GM23338 (cell line): ENCODE results near the gene LRRC42. TPM values are rescaled to one million over a fixed set of nuclear protein-coding genes. Genes with fewer than 3 reads are reported as not detected.
A peak's percentile ranks its signal among the peaks of the same experiment; 100 is the strongest.

Source experiments
- ATAC-seq: fragments of 200-7000 bp; cut with Tn5 transposase; 3 replicates; pipeline ENCODE4 v1.9.1; 2020
- DNase-seq: peaks from one replicate; pipeline ENCODE4 v3.0.0-alpha.2; 2015; ENCODE audit warnings: low spot score
- H2AFZ ChIP-seq: fragments of 200-600 bp; sonication (generic); 2 replicates; pipeline ENCODE4 v1.8.0; 2016; ENCODE audit warnings: antibody characterized with exemption, mild to moderate bottlenecking, moderate library complexity
- H3F3A ChIP-seq: fragments of 200-600 bp; sonication (generic); replicated peaks from 2 replicates; pipeline ENCODE4 v1.8.0; 2017; ENCODE audit warnings: antibody characterized with exemption, mixed run types, low read depth
- H3K27ac ChIP-seq: fragments of 200-600 bp; sonication (generic); 2 replicates; pipeline ENCODE4 v1.6.1; 2016; ENCODE audit warnings: low read depth
- H3K27me3 ChIP-seq: fragments of 200-600 bp; sonication (generic); 2 replicates; pipeline ENCODE4 v1.8.0; 2016; ENCODE audit warnings: mild to moderate bottlenecking, mixed run types, moderate library complexity; ENCODE audit not compliant: insufficient read depth
- H3K36me3 ChIP-seq: fragments of 200-600 bp; sonication (generic); 2 replicates; pipeline ENCODE4 v1.8.0; 2016; ENCODE audit warnings: mild to moderate bottlenecking; ENCODE audit not compliant: insufficient read depth
- H3K4me1 ChIP-seq: fragments of 200-600 bp; sonication (generic); 2 replicates; pipeline ENCODE4 v1.8.0; 2016; ENCODE audit warnings: mild to moderate bottlenecking, moderate library complexity; ENCODE audit not compliant: insufficient read depth
- H3K4me2 ChIP-seq: fragments of 200-600 bp; sonication (generic); 2 replicates; pipeline ENCODE4 v1.7.1; 2017; ENCODE audit warnings: mixed run types
- H3K4me3 ChIP-seq: fragments of 200-600 bp; sonication (generic); 2 replicates; pipeline ENCODE4 v1.6.1; 2016; ENCODE audit warnings: mixed run types
- H3K79me2 ChIP-seq: fragments of 200-600 bp; sonication (generic); replicated peaks from 2 replicates; pipeline ENCODE4 v1.8.0; 2017; ENCODE audit warnings: mild to moderate bottlenecking; ENCODE audit not compliant: insufficient read depth
- H3K9me2 ChIP-seq: fragments of 200-600 bp; sonication (generic); 2 replicates; pipeline ENCODE4 v1.8.0; 2017; ENCODE audit not compliant: insufficient read depth
- H4K20me1 ChIP-seq: fragments of 200-600 bp; sonication (generic); replicated peaks from 2 replicates; pipeline ENCODE4 v1.8.0; 2017; ENCODE audit warnings: mild to moderate bottlenecking; ENCODE audit not compliant: insufficient read depth
- H3K27ac Mint-ChIP-seq: 2 replicates; pipeline ENCODE4 v1.8.0; 2020; ENCODE audit warnings: inconsistent platforms, mild to moderate bottlenecking, moderate library complexity, mixed read lengths
- H3K27me3 Mint-ChIP-seq: 3 replicates; pipeline ENCODE4 v1.8.0; 2022; ENCODE audit warnings: low read depth, mild to moderate bottlenecking, moderate library complexity, mixed read lengths, inconsistent platforms; ENCODE audit not compliant: insufficient read depth, poor library complexity
- H3K36me3 Mint-ChIP-seq: 3 replicates; pipeline ENCODE4 v1.8.0; 2021; ENCODE audit warnings: low read depth, mild to moderate bottlenecking, inconsistent platforms, moderate library complexity, mixed read lengths
- H3K4me1 Mint-ChIP-seq: 3 replicates; pipeline ENCODE4 v1.8.0; 2020; ENCODE audit warnings: mild to moderate bottlenecking, inconsistent platforms, mixed read lengths
- H3K4me3 Mint-ChIP-seq: 3 replicates; pipeline ENCODE4 v1.8.0; 2021; ENCODE audit warnings: moderate library complexity, mild to moderate bottlenecking, inconsistent platforms, mixed read lengths
- H3K9me3 Mint-ChIP-seq: 3 replicates; pipeline ENCODE4 v1.8.0; 2020; ENCODE audit warnings: moderate library complexity, mild to moderate bottlenecking, inconsistent platforms, mixed read lengths
- CTCF ChIP-seq, 2 experiments: fragments of 200-600 bp in 1 of 2; sonication (generic) in 1 of 2; conservative IDR thresholded peaks; 2 replicates each; pipeline versions ENCODE4 v1.5.1 to v1.6.1; 2016 to 2017; ENCODE audit warnings: antibody characterized with exemption in 2 of 2, low read depth in 2 of 2, mild to moderate bottlenecking in 2 of 2, moderate library complexity in 1 of 2
- ETS1 ChIP-seq: IDR thresholded peaks from 2 replicates; pipeline ENCODE4 v1.6.1; 2016; ENCODE audit warnings: antibody characterized with exemption
- EZH2 ChIP-seq: fragments of 200-600 bp; sonication (generic); IDR thresholded peaks from one replicate; pipeline ENCODE4 v1.8.0; 2017; ENCODE audit warnings: antibody characterized with exemption, mild to moderate bottlenecking, low read depth; ENCODE audit not compliant: unreplicated experiment
- EZH2phosphoT487 ChIP-seq: fragments of 200-600 bp; sonication (generic); IDR thresholded peaks from one replicate; pipeline ENCODE4 v1.8.1; 2018; ENCODE audit warnings: antibody characterized with exemption; ENCODE audit not compliant: unreplicated experiment
- JUNB ChIP-seq: IDR thresholded peaks from one replicate; pipeline ENCODE4 v1.6.1; 2016; ENCODE audit warnings: antibody characterized with exemption; ENCODE audit not compliant: unreplicated experiment
- NANOG ChIP-seq: IDR thresholded peaks from 2 replicates; pipeline ENCODE4 v1.6.1; 2016; ENCODE audit warnings: antibody characterized with exemption, borderline replicate concordance
- POLR2AphosphoS5 ChIP-seq: IDR thresholded peaks from 2 replicates; pipeline ENCODE4 v1.6.1; 2016; ENCODE audit warnings: antibody characterized with exemption, low read depth
- REST ChIP-seq: IDR thresholded peaks from one replicate; pipeline ENCODE4 v1.6.1; 2018; ENCODE audit warnings: antibody characterized with exemption; ENCODE audit not compliant: unreplicated experiment
- STAT1 ChIP-seq: IDR thresholded peaks from one replicate; pipeline ENCODE4 v1.6.1; 2016; ENCODE audit warnings: antibody characterized with exemption; ENCODE audit not compliant: unreplicated experiment
- polyA plus RNA-seq: library from polyadenylated mRNA; unstranded; fragments of >200 nt; fragmentation: Nextera tagmentation; extraction: Ambion mirVana; gene quantifications from 2 replicates; pipeline ENCODE4 v1.2.1, GENCODE V29; 2016
- total RNA-seq: library from RNA; depleted of rRNA; stranded (reverse); fragments of >200 nt; shearing (Covaris generic); gene quantifications from 2 replicates; pipeline ENCODE4 v1.2.3, GENCODE V29; 2014
- TF ChIP-seq, protein P1 (sequence below): fragments of 250-450 bp; sonication (Bioruptor Pico); IDR thresholded peaks from 2 replicates; pipeline ENCODE4 v1.5.0; 2020; ENCODE audit warnings: mild to moderate bottlenecking, moderate library complexity

Gene LRRC42
- total and polyA plus RNA-seq, 2 experiments from 2014 or later: 25.9 to 48.1 TPM

DNA sequence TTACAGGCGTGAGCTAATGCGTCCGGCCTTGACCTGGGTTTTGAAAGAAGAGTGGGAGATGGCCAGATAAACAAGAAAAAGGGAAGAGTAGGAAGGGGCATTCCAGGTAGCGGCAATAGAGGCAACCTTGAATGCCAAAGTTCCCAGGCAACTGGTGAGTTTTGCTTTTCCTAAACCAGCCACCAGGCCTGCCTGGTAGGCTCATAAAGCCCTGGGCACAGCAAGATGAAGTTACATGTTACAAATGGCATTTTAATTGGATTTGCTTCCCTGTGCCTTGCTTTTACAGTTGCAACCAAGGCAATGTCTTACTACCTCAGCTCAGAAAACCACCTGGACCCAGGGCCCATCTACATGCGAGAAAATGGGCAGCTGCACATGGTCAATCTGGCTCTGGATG, 5.5 kb downstream of the LRRC42 start:
- H3K79me2 ChIP-seq: peaks cover 57% of the 10 kb centered on the region
- H3K36me3 ChIP-seq: peaks cover 8% of the 10 kb centered on the region; the same call in 1 of the 2 replicates
- no peak overlapping the region for H3K4me3 ChIP-seq
- peaks cover 41% of the 10 kb centered on the region for H3K4me1 ChIP-seq
- H3K27ac ChIP-seq: peak overlapping the region; percentile 55; the same call in 1 of the 2 replicates
- peak overlapping the region; percentile 95 for H3K27ac Mint-ChIP-seq
- peak overlapping the region; percentile 35; the same call in 1 of the 2 replicates for H3K4me2 ChIP-seq
- ATAC-seq (no peak), DNase-seq (no peak)
- H3K4me3 Mint-ChIP-seq: no peak overlapping the region
- H3F3A ChIP-seq: no peaks in the 10 kb centered on the region
- H2AFZ ChIP-seq: no peak overlapping the region
- H3K4me1 Mint-ChIP-seq: peaks cover 49% of the 10 kb centered on the region
- H4K20me1 ChIP-seq: peaks cover 12% of the 10 kb centered on the region
- H3K27me3 Mint-ChIP-seq: peaks cover 3% of the 10 kb centered on the region
- H3K27me3 ChIP-seq: no peaks in the 10 kb centered on the region
- no peaks in the 10 kb centered on the region for H3K9me2 ChIP-seq
- TF ChIP-seq, protein P1, sequence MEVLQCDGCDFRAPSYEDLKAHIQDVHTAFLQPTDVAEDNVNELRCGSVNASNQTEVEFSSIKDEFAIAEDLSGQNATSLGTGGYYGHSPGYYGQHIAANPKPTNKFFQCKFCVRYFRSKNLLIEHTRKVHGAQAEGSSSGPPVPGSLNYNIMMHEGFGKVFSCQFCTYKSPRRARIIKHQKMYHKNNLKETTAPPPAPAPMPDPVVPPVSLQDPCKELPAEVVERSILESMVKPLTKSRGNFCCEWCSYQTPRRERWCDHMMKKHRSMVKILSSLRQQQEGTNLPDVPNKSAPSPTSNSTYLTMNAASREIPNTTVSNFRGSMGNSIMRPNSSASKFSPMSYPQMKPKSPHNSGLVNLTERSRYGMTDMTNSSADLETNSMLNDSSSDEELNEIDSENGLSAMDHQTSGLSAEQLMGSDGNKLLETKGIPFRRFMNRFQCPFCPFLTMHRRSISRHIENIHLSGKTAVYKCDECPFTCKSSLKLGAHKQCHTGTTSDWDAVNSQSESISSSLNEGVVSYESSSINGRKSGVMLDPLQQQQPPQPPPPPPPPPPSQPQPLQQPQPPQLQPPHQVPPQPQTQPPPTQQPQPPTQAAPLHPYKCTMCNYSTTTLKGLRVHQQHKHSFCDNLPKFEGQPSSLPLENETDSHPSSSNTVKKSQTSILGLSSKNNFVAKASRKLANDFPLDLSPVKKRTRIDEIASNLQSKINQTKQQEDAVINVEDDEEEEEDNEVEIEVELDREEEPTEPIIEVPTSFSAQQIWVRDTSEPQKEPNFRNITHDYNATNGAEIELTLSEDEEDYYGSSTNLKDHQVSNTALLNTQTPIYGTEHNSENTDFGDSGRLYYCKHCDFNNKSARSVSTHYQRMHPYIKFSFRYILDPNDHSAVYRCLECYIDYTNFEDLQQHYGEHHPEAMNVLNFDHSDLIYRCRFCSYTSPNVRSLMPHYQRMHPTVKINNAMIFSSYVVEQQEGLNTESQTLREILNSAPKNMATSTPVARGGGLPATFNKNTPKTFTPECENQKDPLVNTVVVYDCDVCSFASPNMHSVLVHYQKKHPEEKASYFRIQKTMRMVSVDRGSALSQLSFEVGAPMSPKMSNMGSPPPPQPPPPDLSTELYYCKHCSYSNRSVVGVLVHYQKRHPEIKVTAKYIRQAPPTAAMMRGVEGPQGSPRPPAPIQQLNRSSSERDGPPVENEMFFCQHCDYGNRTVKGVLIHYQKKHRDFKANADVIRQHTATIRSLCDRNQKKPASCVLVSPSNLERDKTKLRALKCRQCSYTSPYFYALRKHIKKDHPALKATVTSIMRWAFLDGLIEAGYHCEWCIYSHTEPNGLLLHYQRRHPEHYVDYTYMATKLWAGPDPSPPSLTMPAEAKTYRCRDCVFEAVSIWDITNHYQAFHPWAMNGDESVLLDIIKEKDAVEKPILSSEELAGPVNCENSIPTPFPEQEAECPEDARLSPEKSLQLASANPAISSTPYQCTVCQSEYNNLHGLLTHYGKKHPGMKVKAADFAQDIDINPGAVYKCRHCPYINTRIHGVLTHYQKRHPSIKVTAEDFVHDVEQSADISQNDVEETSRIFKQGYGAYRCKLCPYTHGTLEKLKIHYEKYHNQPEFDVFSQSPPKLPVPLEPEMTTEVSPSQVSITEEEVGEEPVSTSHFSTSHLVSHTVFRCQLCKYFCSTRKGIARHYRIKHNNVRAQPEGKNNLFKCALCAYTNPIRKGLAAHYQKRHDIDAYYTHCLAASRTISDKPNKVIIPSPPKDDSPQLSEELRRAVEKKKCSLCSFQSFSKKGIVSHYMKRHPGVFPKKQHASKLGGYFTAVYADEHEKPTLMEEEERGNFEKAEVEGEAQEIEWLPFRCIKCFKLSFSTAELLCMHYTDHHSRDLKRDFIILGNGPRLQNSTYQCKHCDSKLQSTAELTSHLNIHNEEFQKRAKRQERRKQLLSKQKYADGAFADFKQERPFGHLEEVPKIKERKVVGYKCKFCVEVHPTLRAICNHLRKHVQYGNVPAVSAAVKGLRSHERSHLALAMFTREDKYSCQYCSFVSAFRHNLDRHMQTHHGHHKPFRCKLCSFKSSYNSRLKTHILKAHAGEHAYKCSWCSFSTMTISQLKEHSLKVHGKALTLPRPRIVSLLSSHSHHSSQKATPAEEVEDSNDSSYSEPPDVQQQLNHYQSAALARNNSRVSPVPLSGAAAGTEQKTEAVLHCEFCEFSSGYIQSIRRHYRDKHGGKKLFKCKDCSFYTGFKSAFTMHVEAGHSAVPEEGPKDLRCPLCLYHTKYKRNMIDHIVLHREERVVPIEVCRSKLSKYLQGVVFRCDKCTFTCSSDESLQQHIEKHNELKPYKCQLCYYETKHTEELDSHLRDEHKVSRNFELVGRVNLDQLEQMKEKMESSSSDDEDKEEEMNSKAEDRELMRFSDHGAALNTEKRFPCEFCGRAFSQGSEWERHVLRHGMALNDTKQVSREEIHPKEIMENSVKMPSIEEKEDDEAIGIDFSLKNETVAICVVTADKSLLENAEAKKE (CRISPR knock-in tag): no peak
- TF ChIP-seq JUNB (no peak), REST (no peak), EZH2 (no peak), EZH2phosphoT487 (no peak), STAT1 (no peak), CTCF (conservative IDR thresholded peaks at IDR 0.05; ENCODE audit: low read depth in 2 of 2) (no peak), POLR2AphosphoS5 (no peak), ETS1 (no peak), NANOG (no peak)
- peaks cover 35% of the 10 kb centered on the region for H3K36me3 Mint-ChIP-seq
- no peaks in the 10 kb centered on the region for H3K9me3 Mint-ChIP-seq
